GM19023 (cell line): ENCODE results near the gene TMEM178B.

Source experiments
- ATAC-seq: cut with Tn5 transposase; IDR thresholded peaks from one replicate; pipeline ENCODE4 v1.9.1; 2021; ENCODE audit warnings: mild to moderate bottlenecking, moderate library complexity; ENCODE audit not compliant: unreplicated experiment

The TMEM178B gene

GRCh38 chr7:141348728-141349127 lies 274.9 kb downstream of the TMEM178B start:
- ATAC-seq = no peak

- ATAC-seq = no peak
Observed at GRCh38 chr7:141349338-141349737, 275.5 kb downstream of the TMEM178B start.

DNA sequence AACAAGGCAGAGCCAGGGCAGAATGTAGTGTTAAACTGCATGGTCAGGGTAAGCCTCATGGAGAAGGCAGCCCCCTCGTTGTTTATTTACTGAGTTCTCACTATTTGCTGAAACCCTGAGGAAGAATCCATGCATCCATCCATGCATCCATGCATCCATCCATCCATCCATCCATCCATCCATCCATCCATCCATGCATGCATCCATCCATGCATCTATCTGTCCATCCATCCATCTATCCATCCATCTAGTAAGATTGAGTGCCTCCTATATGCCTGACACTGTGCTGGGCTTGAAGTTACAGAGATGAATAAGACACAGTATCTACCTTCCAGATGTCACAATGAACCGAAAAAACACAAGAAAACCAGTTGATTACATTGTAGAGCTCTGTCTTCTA lies 275.9 kb downstream of the TMEM178B start:
- ATAC-seq = no peak

- ATAC-seq = no peak
Observed at GRCh38 chr7:141351175-141351574, 277.3 kb downstream of the TMEM178B start.

DNA sequence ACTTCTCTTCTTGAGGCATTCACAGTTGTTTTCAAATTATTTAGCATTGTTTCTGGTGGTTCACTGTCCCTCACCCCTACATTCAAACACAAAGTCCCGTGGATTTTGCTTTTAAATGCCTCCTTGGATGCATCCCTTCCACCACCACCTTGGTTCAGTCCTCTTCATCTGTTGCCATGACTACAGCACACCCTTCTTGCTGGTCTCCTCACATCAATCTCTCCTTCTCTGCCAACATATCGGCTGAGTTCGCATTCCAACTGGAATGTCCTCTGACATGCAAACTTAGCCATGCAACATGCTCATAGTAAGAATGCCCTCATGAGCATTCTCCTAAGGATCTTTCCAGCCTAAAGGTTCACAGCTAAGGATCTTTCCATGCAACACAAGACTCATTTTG lies 279.1 kb downstream of the TMEM178B start:
- ATAC-seq = no peak

DNA sequence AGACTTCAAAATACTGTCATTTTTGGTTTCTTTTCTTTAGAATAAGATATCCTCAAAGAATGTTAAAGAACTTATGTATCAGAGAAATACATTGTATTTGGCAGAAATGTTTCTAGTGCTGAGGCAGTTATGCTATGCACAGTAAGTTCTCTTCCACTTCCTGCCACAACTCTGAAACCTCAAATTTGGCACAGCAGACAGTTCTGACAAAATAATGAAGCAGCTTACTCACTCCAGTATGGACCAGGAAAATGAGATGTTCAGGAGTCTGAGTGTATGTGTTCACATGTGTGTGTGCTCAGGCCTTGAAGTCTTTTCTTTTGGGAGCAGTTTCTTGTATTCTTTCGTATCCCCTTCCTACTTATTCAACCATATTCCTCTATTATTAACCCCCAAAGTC lies 280.4 kb downstream of the TMEM178B start:
- ATAC-seq = no peak

DNA sequence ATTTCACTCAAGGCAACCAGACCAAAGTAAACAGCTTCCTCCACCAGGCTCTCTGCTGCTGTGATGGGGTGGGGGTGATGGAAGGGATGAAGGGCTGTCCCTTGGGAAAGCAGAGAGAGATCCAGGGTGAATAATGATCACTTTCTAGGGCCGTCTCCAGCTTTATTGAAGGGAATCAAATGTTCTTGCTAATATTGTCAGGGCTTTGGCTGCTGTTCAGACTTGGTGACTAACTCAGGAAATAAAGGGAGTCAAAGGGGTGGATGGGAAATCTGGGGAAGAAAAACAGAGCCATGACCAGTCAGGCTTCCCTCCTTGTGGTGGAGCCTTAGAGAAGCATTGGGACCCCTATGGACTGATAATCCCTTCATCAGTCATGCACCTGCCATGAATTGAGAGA lies 281.2 kb downstream of the TMEM178B start:
- no peak for ATAC-seq

DNA sequence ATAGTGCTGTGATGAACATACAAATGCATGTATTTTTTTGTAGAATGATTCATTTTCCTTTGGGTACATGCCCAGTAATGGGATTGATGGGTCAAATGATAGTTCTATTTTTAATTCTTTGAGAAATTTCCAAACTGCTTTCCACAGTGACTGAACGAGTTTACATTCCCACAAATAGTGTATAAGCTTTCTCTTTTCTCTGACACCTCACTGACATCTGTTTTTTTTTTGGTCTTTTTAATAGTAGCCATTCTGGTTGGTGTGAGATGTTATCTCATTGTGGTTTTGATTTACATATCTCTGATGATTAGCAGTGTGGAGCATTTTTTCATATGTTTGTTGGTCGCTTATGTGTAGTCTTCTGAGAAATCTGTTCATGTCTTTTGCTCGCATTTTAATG lies 282.3 kb downstream of the TMEM178B start:
- no peak for ATAC-seq

GRCh38 chr7:141358386-141358785 lies 284.5 kb downstream of the TMEM178B start:
- no peak for ATAC-seq

DNA sequence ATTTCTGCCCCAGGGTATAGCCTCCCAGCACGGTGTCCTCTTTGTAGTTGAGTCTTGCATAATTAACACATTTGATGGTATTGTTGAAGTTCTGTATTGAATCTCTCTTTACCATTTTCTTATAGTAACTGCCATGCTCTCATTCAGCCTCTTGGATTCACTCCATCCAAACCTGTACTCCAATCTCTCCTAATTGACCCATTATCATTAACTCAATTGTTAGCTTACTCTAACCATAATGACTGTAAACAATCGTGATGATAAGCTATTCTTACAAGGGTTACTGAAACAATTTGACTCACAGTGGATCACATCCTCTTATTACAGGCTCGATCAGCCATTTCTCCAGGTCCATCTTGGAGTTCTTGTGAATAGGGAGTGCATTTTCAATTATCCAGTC lies 285.4 kb downstream of the TMEM178B start:
- ATAC-seq = no peak

DNA sequence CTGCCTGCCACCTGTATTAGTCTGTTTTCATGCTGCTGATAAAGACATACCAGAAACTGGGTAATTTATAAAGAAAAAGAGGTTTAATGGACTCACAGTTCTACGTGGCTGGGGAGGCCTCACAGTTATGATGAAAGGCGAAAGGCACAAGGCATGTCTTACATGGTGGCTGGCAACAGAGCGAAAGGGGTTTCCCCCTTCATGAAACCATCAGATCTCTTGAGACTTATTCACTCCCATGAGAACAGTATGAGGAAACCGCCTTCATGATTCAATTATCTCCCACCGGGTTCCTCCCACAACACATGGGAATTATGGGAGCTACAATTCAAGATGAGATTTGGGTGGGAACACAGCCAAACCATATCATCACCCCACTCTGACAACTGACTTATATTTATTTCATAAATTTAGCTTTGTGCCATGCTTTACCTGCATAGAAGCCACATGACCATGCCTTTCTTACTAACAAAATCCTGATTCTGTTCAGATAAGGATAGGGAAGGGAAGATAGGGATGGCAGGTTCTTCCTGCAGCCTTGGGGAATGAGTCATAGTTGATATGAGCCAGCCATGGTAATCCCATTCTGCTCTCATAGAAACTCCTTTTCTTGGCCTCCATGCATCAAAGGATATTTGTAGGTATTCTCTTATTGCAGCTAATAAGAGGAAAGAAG lies 286.0 kb downstream of the TMEM178B start:
- no peak for ATAC-seq

DNA sequence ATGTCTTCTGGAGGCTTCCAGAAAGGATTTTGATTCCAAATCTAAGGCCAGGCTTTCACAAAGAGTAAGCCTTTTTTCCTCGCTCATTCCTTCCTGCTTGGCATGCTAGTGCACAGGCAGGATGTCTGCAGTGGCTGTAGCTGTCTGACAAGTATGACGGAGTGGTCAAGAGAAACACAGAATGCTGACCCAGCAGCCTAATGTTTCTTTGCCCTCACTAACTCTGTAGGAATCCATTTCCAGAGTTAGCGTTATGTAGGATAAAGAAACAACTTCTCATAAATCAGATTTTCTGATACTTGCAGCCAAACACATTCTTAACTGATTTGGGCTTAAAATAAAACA lies 286.5 kb downstream of the TMEM178B start:
- no peak for ATAC-seq

DNA sequence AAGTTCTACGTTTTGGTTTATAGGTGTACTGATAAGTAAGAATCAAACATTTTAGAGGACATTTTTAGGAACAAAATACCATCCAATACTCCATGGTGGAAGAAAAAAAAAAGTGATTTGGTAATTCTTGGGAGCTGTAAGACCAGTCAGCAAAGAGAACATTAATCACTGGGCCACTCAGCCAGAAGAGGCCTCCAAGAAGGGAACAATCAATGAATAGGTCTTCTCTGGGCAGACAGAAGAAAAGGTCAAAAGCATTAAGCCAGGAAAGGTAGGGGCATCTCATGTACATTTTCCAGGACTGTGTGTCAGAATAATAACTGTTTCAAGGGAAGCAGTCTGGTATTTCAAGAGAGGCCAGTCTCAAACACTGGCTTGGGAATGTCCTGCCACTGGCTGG lies 286.9 kb downstream of the TMEM178B start:
- no peak for ATAC-seq

DNA sequence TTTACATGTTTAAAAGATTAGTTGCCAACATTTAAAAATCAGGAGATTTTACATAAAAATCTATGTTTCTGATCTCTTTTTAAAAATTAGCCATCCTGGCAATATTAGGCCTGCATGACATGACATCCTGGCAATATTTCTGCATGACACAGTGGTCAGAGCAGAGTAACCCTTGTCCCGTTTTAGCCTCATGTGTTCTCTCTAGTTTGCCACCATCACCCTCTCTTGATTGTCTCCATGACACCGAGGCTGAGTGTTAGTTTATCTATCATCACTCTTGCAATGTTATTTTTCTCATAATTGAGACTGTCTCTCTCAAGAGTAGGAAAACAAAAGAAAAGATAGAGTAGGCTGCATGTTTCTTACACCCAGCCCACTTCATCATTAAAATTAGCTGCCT lies 287.6 kb downstream of the TMEM178B start:
- ATAC-seq = no peak

- no peak for ATAC-seq
Observed at GRCh38 chr7:141361960-141362359, 288.1 kb downstream of the TMEM178B start.

- ATAC-seq = no peak
Observed at GRCh38 chr7:141362580-141363435, 288.9 kb downstream of the TMEM178B start.

DNA sequence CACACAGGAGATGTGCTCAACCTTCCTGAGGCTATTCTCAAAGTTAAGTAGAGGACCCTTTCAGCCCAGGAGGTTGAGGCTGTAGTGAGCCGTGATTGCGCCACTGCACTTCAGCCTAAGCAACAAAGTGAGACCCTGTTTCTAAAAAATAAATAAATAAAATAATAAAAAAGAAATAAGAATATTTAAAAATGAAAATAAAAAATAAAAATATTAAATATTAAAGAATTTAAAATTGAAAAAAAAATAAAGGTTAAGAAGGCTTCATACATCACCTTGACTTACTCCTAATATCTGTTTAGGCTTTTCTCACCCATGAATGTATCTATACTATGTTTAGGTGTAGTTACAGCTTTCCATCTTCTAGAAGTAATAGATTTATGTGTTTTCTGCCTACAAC lies 289.9 kb downstream of the TMEM178B start:
- no peak for ATAC-seq

GRCh38 chr7:141366091-141366621 lies 292.3 kb downstream of the TMEM178B start:
- no peak for ATAC-seq

DNA sequence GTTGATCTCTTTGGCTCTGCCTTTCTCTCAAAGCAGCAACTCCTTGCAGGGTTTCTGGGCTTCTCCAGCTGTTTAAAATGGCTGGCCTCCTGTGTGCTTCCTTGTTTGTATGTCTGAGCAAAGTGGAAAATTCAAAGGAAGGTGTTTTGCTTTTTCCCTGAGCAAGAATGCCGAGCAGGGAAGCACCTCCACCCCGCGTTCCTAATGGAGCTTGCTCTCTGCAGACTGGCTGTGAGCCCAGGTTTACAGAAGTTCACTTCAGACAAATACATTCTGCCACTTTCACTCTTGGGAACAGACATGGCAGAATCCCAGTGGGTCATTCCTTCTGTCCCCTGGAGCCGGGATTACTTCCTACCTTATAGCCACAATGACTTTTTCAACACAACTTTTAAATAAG lies 295.6 kb downstream of the TMEM178B start:
- no peak for ATAC-seq

GRCh38 chr7:141370178-141370577 lies 296.3 kb downstream of the TMEM178B start:
- ATAC-seq = no peak

DNA sequence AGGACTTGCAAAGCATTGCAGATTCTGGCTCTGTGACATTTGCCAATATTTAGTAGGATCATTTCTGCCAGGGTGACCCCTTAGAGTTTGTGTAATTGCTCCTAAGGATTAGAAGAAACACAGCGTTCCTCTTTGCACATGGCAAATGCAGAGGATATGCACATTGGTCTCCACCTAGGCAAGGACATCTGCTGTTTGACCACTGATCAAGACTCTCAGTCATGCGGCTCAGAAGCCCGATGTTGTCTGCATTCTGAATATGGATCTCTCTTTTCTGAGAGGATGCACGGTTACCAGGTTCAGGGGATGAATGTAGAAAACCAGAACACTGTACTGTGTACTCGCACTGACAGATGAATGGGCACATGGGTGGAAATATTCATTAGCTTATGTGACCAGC lies 296.8 kb downstream of the TMEM178B start:
- ATAC-seq = no peak

GRCh38 chr7:141374425-141374824 lies 300.6 kb downstream of the TMEM178B start:
- no peak for ATAC-seq
